Measurements from ENCODE around the gene CLSTN3.
"Not testable (repeated sequence)": the region's sequence is repeated elsewhere in the genome, so short reads cannot be mapped to it uniquely, and the experiment has no call there.

Gene CLSTN3

GRCh38 chr12:7106082-7106481 lies 24.1 kb upstream of the CLSTN3 start:
- DNase-seq = no peak

GRCh38 chr12:7107181-7107580 lies 23.0 kb upstream of the CLSTN3 start:
- DNase-seq = not testable (repeated sequence)

- DNase-seq = no peak
Measured at GRCh38 chr12:7107636-7108002, 22.6 kb upstream of the CLSTN3 start.

- peak; percentile 53 for DNase-seq
Measured at GRCh38 chr12:7108003-7108795, 22.0 kb upstream of the CLSTN3 start.

- peak; percentile 68 for DNase-seq
Measured at GRCh38 chr12:7108796-7109571, 21.2 kb upstream of the CLSTN3 start, which contains the start of gene C1RL. C1RL (minus strand) TSS chr12:7109214; CDS start chr12:7109180, 34 bp downstream.

- DNase-seq = no peak
Measured at GRCh38 chr12:7109572-7109920, 20.6 kb upstream of the CLSTN3 start.

- DNase-seq = no peak
Measured at GRCh38 chr12:7110661-7111060, 19.5 kb upstream of the CLSTN3 start.

GRCh38 chr12:7112041-7112440 lies 18.1 kb upstream of the CLSTN3 start:
- no peak for DNase-seq

- peak; percentile 37 for DNase-seq
Measured at GRCh38 chr12:7113389-7113871, 16.7 kb upstream of the CLSTN3 start.

- DNase-seq = no peak
Measured at GRCh38 chr12:7114008-7114407, 16.2 kb upstream of the CLSTN3 start.

- no peak for DNase-seq
Measured at GRCh38 chr12:7114851-7115250, 15.3 kb upstream of the CLSTN3 start.

GRCh38 chr12:7116196-7116595 lies 14.0 kb upstream of the CLSTN3 start:
- DNase-seq = no peak

- no peak for DNase-seq
Measured at GRCh38 chr12:7116916-7117315, 13.3 kb upstream of the CLSTN3 start.

- DNase-seq = no peak
Measured at GRCh38 chr12:7117670-7118069, 12.5 kb upstream of the CLSTN3 start.

GRCh38 chr12:7118881-7119280 lies 11.3 kb upstream of the CLSTN3 start:
- no peak for DNase-seq

GRCh38 chr12:7120166-7120565 lies 10.0 kb upstream of the CLSTN3 start:
- no peak for DNase-seq

GRCh38 chr12:7121324-7121723 lies 8.8 kb upstream of the CLSTN3 start:
- DNase-seq = no peak

GRCh38 chr12:7122811-7123769 lies 7.1 kb upstream of the CLSTN3 start:
- DNase-seq = no peak

GRCh38 chr12:7123806-7124522 lies 6.2 kb upstream of the CLSTN3 start:
- no peak for DNase-seq

GRCh38 chr12:7125632-7126227 lies 4.4 kb upstream of the CLSTN3 start:
- no peak for DNase-seq

- DNase-seq = no peak
Measured at GRCh38 chr12:7127916-7128626, 2.1 kb upstream of the CLSTN3 start.

Data from NCI-H2107 (cell line).